NT2/D1 (cell line): ENCODE data around the gene GPS1.
A peak's percentile ranks its signal among the peaks of the same experiment; 100 is the strongest.

Source experiments
- DNase-seq: peaks from one replicate; pipeline ENCODE4 v3.0.0-alpha.2; 2011; ENCODE audit warnings: low read depth, low spot score
- H3K27me3 ChIP-seq: 2 replicates; pipeline ENCODE4 v1.6.0; 2011; ENCODE audit warnings: mild to moderate bottlenecking; ENCODE audit not compliant: insufficient read length, insufficient read depth
- H3K36me3 ChIP-seq: 2 replicates; pipeline ENCODE4 v1.6.1; 2011; ENCODE audit warnings: mild to moderate bottlenecking, low read length, mixed read lengths; ENCODE audit not compliant: insufficient read depth, insufficient read length
- H3K4me1 ChIP-seq: 2 replicates; pipeline ENCODE4 v1.5.1; 2011; ENCODE audit not compliant: insufficient read depth, insufficient read length
- H3K4me3 ChIP-seq: 2 replicates; pipeline ENCODE4 v1.5.1; 2011; ENCODE audit warnings: low read depth; ENCODE audit not compliant: insufficient read length
- H3K9ac ChIP-seq: 2 replicates; pipeline ENCODE4 v1.6.0; 2011; ENCODE audit warnings: low read depth; ENCODE audit not compliant: insufficient read length
- H3K9me3 ChIP-seq: 2 replicates; pipeline ENCODE4 v1.5.1; 2011; ENCODE audit warnings: mild to moderate bottlenecking, low read length; ENCODE audit not compliant: insufficient read depth
- SUZ12 ChIP-seq: IDR thresholded peaks from 2 replicates; pipeline ENCODE4 v1.6.1; 2011; ENCODE audit not compliant: insufficient read length, insufficient read depth; ENCODE audit errors: extremely low read depth
- YY1 ChIP-seq: IDR thresholded peaks from 2 replicates; pipeline ENCODE4 v1.6.1; 2011; ENCODE audit not compliant: insufficient read length, insufficient read depth
- ZNF274 ChIP-seq: IDR thresholded peaks from 2 replicates; pipeline ENCODE4 v1.6.1; 2011; ENCODE audit warnings: mild to moderate bottlenecking, low read depth, low read length

Gene GPS1

GRCh38 chr17:82046903-82047302, 4.8 kb upstream of the GPS1 start:
- H3K36me3 ChIP-seq, result peaks cover 42% of the 10 kb centered on the region
- H3K9me3 ChIP-seq, result no peaks in the 10 kb centered on the region
- no peak overlapping the region for H3K9ac ChIP-seq

DNA sequence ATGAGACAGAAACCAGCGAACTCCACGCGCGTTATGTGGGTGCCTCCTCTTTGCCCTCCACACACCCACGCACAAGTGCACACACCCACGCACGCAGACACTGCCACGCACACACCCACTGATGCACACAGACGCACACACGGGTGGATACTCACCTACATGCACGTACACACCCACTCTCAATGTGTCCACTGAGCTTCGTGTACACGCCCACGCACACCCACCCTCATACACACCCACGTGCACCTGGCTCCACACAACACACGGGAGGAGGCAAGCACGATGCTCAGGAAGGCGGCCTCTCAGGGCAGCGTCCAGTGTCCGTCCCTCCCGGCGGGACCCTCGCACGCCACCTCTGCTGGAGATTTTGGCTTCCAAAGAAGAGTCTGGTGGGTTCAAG, 4.3 kb upstream of the GPS1 start:
- Histone ChIP-seq H3K9ac (peak overlapping the region; percentile 36), H3K27me3 (peaks cover 5% of the 10 kb centered on the region), H3K4me1 (peaks cover 30% of the 10 kb centered on the region), H3K4me3 (no peak overlapping the region), H3K36me3 (peaks cover 42% of the 10 kb centered on the region), H3K9me3 (no peaks in the 10 kb centered on the region)
- no peak for TF ChIP-seq YY1
- TF ChIP-seq SUZ12, result no peak
- TF ChIP-seq ZNF274, result no peak
- DNase-seq, result no peak

More at GRCh38 chr17:82046903-82047302, 4.8 kb upstream of the GPS1 start:
- DNase-seq, result no peak
- TF ChIP-seq SUZ12, result no peak
- no peak for TF ChIP-seq YY1
- no peak for TF ChIP-seq ZNF274
- no peak overlapping the region for H3K4me3 ChIP-seq
- peaks cover 31% of the 10 kb centered on the region for H3K4me1 ChIP-seq
- H3K27me3 ChIP-seq, result peaks cover 6% of the 10 kb centered on the region

- Histone ChIP-seq H3K9me3 (no peaks in the 10 kb centered on the region), H3K9ac (no peak overlapping the region), H3K36me3 (peaks cover 44% of the 10 kb centered on the region), H3K4me1 (peaks cover 24% of the 10 kb centered on the region), H3K27me3 (peaks cover 3% of the 10 kb centered on the region), H3K4me3 (no peak overlapping the region)
- no peak for DNase-seq
- TF ChIP-seq ZNF274 (no peak), SUZ12 (no peak), YY1 (no peak)
Observed at GRCh38 chr17:82047914-82048570, 3.7 kb upstream of the GPS1 start.

GRCh38 chr17:82048571-82048971, 3.1 kb upstream of the GPS1 start:
- H3K36me3 ChIP-seq, result peaks cover 49% of the 10 kb centered on the region
- H3K27me3 ChIP-seq, result peaks cover 3% of the 10 kb centered on the region
- H3K9ac ChIP-seq, result no peak overlapping the region
- TF ChIP-seq YY1 (no peak), ZNF274 (no peak), SUZ12 (no peak)
- DNase-seq, result no peak
- H3K4me3 ChIP-seq, result no peak overlapping the region
- peaks cover 24% of the 10 kb centered on the region for H3K4me1 ChIP-seq
- H3K9me3 ChIP-seq, result no peaks in the 10 kb centered on the region

GRCh38 chr17:82049106-82049505, 2.6 kb upstream of the GPS1 start:
- TF ChIP-seq YY1, result no peak
- TF ChIP-seq ZNF274, result no peak
- no peak for TF ChIP-seq SUZ12
- Histone ChIP-seq H3K4me3 (no peak overlapping the region), H3K9ac (no peak overlapping the region), H3K27me3 (peaks cover 3% of the 10 kb centered on the region), H3K36me3 (peaks cover 54% of the 10 kb centered on the region), H3K9me3 (no peaks in the 10 kb centered on the region), H3K4me1 (peaks cover 20% of the 10 kb centered on the region)
- no peak for DNase-seq

- no peak for TF ChIP-seq ZNF274
- no peak for TF ChIP-seq YY1
- no peak for TF ChIP-seq SUZ12
- Histone ChIP-seq H3K4me3 (no peak overlapping the region), H3K9me3 (no peaks in the 10 kb centered on the region), H3K9ac (no peak overlapping the region), H3K27me3 (peaks cover 3% of the 10 kb centered on the region), H3K4me1 (peaks cover 20% of the 10 kb centered on the region), H3K36me3 (peaks cover 59% of the 10 kb centered on the region)
- DNase-seq, result no peak
Observed at GRCh38 chr17:82049521-82049971, 2.2 kb upstream of the GPS1 start.

GRCh38 chr17:82050152-82050760, 1.4 kb upstream of the GPS1 start:
- no peak for TF ChIP-seq ZNF274
- no peak for TF ChIP-seq YY1
- no peak for TF ChIP-seq SUZ12
- Histone ChIP-seq H3K9me3 (no peaks in the 10 kb centered on the region), H3K4me3 (peak overlapping the region; percentile 97), H3K4me1 (peaks cover 24% of the 10 kb centered on the region), H3K36me3 (peaks cover 66% of the 10 kb centered on the region), H3K9ac (peak overlapping the region; percentile 96), H3K27me3 (peaks cover 3% of the 10 kb centered on the region)
- no peak for DNase-seq
